ENCODE results near the gene MUSK.

MUSK gene

DNA sequence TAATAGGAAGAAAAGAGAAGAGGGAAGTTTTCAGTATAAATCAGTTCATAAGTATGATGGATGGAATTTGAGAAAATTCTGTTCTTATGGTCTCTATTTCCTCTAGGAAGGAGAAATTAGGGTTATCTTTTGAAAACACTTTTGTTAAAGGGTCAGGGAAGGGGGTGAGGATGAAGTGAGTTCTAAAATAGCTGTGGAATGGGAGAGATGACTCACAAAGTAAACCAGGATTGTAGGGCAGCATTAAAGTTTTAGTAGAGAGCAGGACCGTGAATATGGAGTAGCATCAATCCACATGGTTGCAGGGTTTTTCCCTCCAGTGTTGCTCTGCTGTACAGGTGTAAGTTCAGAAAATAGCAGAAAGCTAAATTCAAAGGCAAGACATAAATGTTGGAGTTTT, 32.4 kb downstream of the MUSK start:
- DNase-seq, result no peak

DNA sequence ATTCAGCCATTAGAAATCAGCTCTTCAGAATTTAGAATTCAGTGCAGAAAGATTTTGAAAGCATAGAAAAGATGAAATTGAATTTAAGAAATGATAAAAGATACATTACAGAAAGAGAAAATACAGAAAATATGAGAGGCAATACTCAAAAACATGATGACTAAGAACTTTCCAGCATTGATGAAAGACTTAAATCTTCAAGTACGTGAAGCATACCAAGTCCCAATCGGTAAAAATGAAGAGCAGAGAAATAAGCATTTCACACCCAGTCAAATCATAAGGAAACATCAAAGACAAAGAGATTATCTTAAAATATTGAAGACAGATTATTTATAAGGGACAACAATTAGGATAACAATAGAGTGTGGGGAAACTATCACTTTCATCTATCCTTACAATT, 35.1 kb downstream of the MUSK start:
- DNase-seq, result no peak

DNA sequence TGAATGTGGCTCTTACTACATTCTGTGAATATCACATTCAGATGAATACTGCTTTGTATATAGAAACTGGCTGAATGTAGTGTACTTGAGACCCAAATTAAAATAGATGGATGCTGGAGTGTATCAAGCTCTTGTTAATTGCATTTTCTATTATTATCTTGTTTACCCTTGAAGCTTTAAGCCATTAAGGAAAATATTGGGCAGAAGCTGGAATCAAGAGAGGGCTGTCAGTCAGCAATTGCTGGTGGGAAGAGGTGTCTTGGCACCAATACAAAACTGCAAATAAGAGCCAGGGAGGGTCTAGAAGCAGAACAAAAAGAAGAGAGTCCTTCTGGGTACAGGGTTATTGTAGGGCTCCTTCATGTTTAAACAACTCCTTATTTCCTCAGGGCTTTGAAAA, 38.8 kb downstream of the MUSK start:
- peak; percentile 91 for DNase-seq

DNA sequence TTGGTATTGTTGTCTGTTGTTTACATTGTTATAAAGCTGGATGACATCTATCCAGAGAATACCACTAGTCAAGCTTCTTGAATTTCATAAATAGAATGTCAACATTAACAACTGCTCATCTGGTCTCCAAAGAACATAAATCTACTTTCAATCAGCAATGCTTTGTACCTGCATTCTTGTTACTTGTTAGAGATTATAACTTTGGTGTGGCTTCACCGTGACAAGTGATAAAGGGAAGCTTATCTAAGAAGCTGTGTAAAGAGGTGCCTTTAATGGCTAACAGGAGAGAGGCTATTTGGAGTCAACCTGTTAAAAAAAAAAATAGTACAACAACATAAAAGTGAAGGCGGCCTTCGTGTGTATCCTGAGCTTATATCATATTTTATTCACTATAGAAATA, 41.8 kb downstream of the MUSK start:
- DNase-seq, result no peak

DNA sequence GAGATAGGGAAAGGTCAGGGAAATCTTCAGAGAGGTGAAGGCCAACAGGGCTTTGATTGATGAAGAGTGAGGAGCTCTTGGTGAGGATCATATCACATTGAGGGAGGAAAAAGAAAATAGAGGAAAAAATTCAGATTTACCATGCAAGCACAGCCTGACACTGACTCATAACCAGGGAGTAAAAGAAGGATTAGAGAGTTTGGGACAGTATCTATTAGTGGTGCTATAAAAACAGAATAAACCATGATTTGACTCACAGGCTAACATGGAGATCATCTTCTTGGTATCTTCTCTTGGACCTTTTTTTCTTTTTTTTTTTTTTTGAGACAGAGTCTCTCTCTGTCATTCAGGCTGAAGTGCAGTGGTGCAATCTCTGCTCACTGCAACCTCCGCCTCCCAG, 44.4 kb downstream of the MUSK start:
- DNase-seq, result no peak

DNA sequence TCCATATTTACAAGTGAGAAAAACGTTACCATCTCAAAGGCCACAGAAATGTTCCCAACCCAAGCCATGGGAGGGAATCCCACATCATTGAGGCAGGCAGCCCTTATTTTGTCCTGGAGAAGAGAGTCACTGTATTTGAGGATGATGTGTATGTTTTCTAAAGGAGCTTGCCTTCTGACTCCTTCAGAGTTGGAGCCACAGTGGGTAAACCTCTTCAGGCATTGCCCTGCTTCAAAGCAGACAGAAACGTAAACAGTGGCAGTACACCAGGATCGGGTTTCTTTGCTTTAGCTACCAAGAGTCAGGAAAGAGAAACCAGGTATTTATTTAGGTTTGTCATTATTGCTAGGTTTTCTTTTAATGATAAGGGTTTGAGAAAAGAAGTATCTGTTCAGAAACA, 45.7 kb downstream of the MUSK start:
- peak; percentile 44 for DNase-seq

DNA sequence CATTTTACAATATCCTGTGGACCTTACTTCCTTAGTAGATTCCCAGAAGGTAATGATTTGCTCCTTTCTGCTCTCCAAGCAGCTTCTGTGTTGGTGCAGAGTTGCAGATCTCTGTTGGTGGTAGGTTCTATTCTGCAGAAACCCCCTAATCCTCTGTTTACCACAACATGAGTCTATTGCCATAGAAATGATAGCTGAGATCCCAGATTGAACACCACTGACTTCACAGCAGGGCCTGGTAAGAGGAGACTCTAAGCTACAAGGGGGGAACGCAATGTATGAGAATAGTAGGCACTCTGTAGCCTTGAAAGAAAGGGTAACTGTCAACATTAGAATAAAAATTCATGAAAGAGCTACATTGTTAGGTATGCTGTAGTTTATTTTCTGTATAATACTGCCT, 59.5 kb downstream of the MUSK start:
- DNase-seq, result no peak

DNA sequence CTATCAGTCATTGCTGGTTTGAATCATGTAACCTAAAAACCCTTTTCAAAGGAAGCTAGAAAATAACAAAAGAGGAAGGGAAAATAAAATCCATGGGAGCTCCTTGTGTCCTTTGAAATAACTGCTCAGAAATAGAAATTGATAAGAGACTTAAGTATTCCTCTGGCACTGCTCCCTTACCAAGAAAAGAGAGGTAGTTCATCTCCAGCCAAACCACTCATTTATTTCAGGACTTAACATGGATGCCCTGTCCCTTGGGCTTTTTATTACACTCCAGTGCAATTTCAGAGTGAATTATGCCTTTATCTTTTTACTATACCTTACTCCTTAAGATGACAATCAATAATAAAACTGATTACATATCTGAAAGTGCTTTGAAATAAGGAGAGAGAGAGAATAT, 61.0 kb downstream of the MUSK start:
- no peak for DNase-seq

DNA sequence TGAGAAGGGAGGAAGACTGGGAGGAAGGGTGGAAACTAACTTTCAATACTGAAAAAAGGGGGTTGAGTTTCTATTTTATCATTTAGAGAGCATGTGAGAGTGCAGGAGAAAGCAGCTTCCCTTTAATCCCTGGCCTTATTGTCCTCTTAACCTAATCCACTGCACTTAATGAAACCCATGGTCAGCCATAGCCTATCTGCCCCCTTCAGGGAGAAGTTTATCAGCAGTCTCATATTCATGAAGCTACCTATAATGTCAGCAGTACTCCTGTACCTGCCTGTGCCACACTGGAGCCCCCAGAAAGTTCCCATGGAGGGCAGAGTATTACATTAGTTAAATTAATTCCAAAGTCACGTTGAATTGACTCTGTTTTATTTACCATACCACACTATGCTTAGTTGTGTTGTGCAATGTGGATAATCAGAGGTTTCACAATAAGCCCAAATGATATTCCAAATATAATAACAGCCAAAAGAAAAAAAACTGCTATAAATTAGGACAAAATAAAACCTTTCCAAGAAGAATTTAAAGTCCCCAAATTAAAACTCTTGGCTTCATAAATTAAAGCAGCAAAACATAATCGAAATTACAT, 62.9 kb downstream of the MUSK start:
- DNase-seq, result no peak

DNA sequence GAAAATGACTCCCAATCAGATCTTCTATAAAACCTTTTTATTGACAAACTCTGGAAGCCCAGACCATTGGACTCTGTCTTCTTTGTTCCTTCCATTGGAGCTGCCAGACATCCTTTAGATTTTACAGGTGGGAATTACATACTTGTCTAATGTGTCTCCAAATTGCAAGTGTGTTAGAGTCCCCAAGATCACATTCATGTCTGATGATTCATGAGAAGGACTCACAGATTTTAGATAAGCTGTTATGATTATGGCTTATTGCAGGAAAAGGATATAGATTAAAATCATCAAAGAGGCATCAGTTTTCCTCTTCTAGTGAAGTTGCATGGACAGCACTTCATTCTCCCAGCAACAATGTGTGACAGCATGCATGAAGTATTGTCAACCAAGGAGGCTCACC, 70.4 kb downstream of the MUSK start:
- DNase-seq, result no peak

DNA sequence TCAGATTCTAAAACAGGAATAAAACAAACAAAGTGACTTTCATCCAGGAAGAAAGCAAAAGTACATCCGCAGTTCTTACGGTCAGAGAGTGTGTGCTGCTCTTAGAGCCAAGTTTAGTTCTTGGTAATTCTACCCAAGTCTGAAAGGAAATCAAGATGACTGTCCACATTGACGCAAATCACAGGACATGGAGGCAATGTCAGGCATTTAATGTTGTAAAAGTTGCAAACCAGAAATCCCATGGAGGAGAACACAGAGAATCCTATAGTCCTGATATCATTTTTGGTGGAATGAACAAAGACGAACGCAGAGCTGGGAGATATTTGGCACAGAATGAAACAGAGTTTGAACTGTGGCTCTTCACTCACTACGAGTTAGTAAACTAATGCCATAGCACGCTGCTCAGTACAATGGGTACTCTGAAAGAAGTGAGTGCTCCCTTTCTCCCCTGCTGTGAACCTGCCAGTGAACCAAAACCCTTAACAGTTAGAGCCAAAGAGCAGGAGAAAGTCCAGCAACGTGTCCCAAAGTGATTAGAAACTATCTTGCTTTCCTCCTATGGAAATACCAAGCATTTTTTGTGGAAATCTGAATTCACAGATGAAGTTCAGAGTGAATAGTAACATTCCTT, 74.3 kb downstream of the MUSK start:
- DNase-seq, result no peak

DNA sequence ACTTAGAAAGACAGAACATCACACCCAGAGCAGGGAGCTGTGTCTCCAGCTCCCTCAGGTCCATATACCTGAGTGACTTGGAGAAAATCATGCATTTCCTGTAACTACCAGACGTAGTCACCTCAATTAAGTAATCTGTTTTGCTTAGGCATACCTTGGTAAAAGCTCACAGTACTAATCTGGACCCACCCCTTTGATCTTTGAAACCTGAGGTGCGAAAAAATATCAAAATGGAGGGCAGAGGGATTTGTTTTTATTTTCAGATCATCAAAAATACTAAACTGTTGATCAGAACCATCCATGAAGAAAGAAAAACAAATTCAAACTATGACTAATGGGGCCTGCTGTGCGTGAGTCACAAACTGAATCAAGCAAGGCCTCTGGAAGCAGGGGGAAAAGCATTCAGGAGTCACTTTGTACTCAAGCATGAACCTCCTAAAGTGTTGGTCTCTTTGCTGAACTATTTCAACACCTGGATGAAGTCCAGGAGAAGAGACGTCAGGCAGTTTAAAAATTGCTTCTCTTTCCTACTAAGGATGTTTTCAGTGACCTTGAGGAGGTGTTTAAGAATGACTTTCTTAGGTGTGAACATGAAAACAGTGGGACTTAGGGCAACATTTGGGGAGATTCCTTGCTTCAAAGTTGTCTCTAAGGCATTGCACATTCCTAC, 76.3 kb downstream of the MUSK start:
- DNase-seq, result no peak

DNA sequence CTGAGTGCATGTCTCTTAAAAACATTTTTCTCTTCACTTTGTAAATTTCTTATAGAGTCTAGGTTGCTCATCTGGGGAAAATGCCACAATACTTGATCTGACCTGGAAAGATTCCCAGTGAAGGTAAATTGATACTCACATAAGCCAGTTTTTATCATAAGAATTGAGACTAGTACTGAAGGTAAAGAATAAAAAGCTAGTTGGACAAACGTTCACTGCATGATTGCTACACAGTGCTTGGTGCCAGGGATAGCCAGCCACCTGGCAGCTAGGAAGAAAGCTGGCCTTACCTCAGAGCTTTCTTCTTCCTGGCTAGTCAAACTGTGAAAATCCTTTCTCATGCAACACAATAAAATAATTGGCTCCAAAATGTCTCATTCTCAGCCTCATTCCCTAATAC, 77.1 kb downstream of the MUSK start:
- DNase-seq, result no peak

DNA sequence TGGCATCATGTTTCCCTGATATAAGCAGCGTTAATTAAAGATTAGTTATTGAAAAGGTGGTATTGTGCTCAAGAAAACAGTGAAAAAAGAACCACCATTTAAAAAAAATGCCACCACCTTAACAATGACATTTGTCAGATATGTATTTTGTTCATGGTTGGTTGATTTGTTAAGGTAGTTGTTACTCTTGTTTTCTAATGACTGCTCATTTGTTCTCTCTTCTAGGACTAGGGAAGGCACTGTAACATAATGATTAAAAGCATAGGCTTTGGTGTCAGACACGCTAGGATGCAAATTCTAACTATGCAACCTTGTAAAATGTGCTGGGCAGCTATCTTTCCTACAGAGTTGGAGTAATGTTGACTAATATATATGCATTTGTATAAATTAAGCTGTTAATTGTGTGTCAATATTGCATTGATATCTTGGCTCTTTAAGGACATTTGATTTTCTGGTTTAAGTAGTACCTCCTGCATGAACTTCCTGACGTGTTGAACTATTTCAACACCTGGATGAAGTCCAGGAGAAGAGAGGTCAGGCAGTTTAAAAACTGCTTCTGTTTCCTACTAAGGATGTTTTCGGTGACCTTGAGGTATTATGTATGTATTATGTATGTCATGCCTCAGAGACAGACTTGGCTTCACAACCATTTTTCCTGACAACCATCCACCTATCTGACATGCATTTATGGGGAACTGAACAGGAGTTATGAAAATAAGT, 77.8 kb downstream of the MUSK start:
- no peak for DNase-seq

DNA sequence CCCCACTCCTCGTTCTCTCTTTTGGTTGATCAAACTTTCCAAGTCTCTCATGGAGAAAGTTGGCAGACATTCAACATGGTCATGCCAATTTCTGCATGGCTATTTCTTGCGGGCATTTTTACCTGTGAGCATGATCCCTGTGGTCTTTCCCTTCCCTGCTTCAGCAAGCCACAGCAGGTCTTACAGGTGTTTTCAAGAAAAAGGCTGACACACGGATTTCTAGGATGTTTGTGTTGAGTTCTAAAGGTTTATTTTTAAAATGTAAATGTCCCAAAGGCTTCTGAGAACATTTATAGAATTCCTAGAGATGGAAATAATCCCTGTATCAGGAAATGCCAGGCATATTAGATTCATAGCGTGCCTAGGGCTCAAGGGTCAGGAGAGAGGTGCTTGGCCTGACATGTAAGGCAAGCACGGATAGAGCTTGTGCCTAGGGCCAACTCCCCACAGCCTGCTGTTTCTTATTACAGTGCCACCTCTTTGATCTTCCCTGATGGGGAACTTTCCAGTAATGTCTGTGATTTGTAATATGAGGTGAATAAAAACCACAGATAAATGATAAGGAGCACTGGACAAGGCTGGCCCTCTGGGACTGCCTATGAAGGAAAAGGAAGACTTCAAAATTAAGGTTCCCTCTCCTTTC, 79.8 kb downstream of the MUSK start:
- DNase-seq, result no peak

DNA sequence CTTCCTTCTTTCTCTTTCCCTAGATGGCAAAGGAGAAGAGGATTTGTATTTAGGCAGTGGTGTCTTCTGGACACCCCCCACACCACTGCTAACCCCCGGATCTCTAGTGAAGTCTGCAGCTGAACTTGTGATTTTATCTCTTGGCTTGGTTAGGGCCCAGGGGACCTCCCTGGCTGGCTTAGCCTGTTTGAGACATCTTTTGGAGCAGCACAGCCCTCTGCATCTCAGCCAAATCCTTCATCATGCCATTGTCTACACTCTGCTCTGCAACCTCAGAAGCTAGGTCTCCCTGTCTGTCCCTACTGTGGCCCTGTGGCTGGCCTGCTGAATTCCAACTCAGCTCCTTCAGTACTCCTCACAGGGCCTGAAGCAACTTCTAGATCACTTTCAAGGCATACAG, 81.7 kb downstream of the MUSK start:
- no peak for DNase-seq

DNA sequence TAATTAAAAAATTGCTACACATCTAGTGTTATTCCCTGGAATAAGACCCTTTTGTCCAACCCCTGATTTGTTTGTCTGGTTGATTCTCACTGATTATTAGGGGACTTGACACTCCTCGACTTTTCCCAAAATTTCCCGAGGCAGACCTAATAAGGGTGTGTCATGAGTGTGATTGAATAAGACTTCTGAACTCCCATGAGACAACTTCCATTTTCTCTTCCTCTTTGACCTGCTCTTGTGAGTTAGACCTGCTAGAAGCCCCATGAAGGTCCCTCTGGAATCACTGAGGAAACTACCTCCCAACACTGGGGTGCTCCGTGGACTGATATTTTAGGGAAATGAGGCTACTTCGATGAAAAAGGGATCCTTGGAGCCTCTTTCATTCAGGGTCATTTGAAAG, 83.4 kb downstream of the MUSK start:
- DNase-seq, result no peak

DNA sequence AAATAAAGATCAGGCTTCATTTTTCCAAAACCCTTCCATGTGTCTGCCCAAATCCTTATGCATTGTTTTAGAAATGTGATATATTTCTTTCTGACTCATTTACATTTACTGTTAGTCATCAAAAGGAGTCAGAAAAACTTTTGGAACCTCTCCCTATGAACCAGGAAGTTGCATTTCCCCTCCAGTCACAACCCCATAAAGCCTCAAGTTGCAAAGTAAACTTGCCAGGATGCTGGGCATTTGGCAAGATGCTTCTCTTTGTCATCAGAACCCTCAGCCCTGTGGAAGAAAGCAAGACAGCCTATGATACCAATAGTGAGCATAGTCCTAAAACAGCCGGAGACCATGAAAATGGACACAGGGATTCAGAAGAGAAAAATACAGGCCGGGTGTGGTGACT, 84.2 kb downstream of the MUSK start:
- no peak for DNase-seq

DNA sequence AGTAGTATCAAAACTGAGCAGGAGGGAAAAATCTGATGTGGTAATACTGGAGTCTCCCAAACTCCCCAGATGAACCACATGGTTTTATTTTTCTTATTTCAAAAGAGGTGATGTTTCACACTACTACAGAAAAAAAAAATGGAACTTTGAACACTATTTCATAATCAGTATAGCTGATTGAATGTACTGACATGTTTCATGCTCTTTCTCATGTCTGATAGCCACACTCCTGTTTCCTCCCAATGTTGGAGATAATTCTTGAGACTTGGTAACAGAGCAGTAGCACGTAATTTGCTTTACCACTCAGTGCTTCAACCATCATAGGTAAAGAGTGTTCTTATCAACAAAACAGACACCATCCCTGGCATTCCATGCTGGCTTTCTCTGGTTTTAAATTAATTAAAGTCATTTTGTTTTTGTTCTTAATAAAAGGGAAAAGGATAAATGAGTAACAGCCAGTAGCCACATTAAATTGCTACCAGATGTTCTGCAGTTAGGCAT, 85.2 kb downstream of the MUSK start:
- DNase-seq, result no peak

DNA sequence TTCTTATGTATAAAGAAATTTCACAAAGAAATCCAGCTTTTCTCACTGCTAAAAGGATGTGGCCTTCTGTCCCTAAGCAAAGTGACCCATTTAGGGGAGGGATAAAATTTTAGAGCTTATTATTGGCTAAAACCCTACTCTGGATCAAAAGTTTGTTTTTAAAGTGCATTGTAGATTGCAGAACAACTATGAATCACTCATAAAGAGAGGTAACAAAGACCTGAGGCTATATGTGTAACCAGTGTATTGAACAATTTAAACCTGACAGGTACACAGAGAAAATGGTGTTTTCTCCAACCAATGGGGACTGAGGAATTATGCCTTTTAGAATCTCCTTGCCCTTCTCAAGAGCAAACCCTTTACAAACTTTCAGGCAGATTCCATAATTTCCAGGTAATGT, 86.6 kb downstream of the MUSK start:
- DNase-seq, result no peak

DNA sequence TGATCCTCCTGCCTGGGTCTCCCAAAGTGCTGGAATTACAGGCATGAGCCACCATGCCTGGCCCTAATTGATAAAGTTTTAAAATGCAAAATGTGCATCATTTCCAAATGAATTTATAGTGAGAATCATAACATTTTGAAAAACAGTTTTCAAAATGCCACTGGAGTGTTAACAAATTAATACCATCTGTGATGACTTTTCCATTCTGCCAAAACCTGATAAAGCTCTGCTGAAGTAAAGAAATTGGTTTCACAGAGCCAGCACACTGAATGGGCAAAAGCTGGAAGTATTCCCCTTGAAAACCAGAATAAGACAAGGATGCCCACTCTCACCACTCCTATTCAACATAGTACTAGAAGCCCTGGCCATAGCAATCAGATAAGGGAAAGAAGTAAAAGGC, 89.6 kb downstream of the MUSK start:
- no peak for DNase-seq

DNA sequence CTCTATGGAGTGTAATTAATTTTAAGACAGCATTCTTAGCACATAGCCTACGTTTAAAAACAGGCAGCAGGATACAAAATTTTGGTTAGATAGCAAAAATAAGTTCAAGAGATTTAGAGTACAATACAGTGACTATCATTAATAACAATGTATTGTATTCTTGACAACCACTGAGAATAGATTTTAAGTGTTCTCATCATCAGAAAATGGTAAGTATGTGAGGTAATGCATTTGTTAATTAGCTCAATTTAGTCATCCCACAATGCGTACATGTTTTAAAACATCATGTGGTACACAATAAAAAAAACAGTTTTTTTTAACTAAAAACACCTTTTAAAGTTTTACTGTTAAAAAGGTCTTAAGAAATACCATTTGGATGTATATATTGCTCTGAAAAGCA, 94.2 kb downstream of the MUSK start:
- DNase-seq, result no peak

DNA sequence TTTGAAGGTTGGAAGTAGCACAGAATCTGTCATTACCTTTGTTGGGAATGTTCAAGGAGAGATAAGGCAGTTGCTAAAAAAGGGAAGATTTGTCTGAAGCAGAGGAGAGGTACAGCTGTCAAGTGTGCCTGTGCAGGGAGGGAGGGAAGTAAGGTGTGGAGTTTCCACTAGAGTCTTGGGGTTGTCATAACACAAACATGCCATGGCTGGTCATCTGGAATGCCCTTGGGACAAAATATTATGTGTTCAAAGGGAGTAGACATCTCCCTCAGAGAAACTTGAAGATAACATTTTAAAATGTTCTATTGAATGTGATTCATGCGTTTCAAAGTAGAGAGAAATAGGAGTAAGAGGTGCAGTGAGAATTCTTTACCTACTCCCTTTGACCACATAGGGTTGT, 95.0 kb downstream of the MUSK start:
- no peak for DNase-seq

DNA sequence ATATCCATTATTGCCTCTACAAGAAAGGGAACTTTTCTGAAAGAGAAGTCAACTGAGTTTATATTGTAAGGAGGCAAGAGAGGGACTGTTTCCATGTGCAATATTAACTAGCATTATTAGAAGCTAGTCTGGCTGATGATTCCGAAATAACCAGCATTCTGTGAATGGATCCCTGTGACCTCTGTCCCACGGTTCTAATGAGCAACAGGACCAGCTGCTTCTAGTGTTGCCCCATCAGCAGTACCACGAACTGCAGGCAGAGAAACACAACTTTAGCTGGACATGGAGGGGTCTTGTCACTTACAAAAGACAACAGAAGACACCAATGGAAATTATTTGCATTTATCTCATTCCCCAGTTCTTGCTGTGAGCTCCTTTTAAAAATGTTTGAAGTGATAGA, 95.4 kb downstream of the MUSK start:
- DNase-seq, result no peak
